GM12873 (cell line): ENCODE measurements around the gene PAMR1.

Source experiments
- TF ChIP-seq, protein P1 (sequence below): IDR thresholded peaks from 2 replicates; pipeline ENCODE4 v1.5.1; 2012; ENCODE audit warnings: low read depth, mild to moderate bottlenecking, moderate library complexity, low read length, control low read depth; ENCODE audit not compliant: insufficient read depth; ENCODE audit errors: missing control alignments

PAMR1 gene

GRCh38 chr11:35463331-35463751 is 62.1 kb downstream of the PAMR1 start:
- TF ChIP-seq, protein P1, sequence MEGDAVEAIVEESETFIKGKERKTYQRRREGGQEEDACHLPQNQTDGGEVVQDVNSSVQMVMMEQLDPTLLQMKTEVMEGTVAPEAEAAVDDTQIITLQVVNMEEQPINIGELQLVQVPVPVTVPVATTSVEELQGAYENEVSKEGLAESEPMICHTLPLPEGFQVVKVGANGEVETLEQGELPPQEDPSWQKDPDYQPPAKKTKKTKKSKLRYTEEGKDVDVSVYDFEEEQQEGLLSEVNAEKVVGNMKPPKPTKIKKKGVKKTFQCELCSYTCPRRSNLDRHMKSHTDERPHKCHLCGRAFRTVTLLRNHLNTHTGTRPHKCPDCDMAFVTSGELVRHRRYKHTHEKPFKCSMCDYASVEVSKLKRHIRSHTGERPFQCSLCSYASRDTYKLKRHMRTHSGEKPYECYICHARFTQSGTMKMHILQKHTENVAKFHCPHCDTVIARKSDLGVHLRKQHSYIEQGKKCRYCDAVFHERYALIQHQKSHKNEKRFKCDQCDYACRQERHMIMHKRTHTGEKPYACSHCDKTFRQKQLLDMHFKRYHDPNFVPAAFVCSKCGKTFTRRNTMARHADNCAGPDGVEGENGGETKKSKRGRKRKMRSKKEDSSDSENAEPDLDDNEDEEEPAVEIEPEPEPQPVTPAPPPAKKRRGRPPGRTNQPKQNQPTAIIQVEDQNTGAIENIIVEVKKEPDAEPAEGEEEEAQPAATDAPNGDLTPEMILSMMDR: no peak

- TF ChIP-seq, protein P1: no peak
These were observed 63.4 kb downstream of the PAMR1 start for GRCh38 chr11:35461917-35462538.

GRCh38 chr11:35459489-35459888 is 65.9 kb downstream of the PAMR1 start:
- TF ChIP-seq, protein P1: no peak

GRCh38 chr11:35458846-35459245 is 66.6 kb downstream of the PAMR1 start:
- TF ChIP-seq, protein P1: no peak

DNA sequence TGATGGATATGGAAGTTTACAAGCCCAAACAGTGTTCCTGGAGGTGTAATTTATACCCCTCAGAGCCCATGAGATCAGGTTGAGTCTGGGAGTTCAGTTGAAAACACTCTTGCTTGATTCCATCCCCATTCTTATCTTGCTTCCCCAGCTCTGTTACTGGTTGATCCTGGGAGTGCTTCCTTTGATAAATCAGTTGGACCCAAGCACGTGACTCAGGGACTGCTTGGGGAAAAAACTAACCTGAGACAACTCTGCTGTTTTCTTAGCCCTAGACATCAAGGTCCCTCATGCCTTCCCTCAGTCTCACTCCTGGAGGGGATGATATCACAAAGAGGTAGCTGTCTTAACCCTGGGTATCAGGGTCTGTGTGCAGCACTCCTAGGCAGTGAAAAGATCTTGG is 71.1 kb downstream of the PAMR1 start:
- TF ChIP-seq, protein P1: no peak

DNA sequence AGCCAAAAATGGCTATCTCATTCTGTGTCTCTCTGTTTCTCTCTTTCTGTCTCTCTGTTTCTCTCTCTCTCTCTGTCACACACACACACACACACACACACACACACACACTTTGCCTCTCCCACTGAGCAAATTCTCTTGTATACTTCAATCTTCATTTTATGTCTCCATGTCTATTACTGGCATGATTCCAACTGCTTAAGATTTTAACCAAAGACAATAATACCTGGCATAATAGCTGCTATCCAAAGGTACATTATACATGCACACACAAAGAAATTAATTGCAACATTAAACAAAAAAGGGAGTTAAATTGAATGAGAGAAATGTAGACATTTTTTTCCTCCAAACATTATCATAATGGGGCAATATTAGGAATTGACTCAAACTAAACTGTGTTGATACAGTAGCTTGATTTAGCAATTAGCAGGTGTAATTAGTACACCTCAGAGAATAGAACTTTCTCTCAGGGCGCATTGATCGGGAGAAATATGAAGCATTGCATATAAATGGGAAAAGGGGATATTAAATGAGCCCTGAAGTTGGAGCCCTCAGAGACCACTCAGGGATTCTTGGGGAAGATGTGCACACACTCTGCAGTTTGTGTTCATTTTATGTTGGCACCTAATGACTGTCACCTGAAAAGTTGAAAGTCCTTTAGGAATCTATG is 88.7 kb downstream of the PAMR1 start:
- TF ChIP-seq, protein P1: no peak

DNA sequence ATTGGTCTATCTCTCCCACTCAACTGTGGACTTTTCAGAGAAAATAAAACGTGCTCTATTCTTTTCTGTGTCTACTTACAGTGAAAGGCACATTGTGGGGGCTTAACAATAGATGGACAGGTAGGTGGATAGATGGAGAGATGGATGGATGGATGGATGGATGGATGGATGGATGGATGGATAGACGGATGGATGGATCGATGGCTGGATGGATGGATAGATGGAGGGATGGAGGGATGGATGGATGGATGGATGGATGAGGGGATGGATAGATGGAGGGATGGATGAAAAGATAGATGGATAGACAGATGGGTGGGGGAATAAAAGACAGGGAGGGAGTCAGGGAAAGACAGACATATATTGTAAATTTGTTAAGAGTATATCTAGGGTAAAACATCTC is 91.8 kb downstream of the PAMR1 start:
- TF ChIP-seq, protein P1: no peak
